Endothelial cell of umbilical vein (primary cell): ENCODE results near the gene FAM228B. TPM values are rescaled to one million over a fixed set of nuclear protein-coding genes. Genes with fewer than 3 reads are reported as not detected.

ENCODE experiments used
- BruUV-seq: library from RNA; stranded (reverse); fragments of 400-500 nt; replicated peaks from 2 replicates; lab custom pipeline; 2021; lab: Mats Ljungman, UMichigan
- CTCF ChIA-PET: fragments of 300-600, 350-600 bp; sonication (Branson Sonifier 250); formaldehyde crosslinking; loops from one replicate; lab custom pipeline; 2021; ENCODE audit warnings: antibody characterized with exemption, inconsistent platforms; lab: Charles Lee
- POLR2A ChIA-PET: fragments of 300-600, 350-600 bp; sonication (Branson Sonifier 250); formaldehyde crosslinking; loops from one replicate; lab custom pipeline; 2021; ENCODE audit warnings: antibody characterized with exemption, inconsistent platforms; lab: Charles Lee
- DNase-seq: peaks from one replicate; pipeline ENCODE4 v3.0.0-alpha.2; 2011; ENCODE audit warnings: low read depth, low spot score
- FAIRE-seq: peaks from 2 replicates; lab custom pipeline; 2011; peaks lifted over from hg19 to GRCh38; lab: Jason Lieb, UNC
- H2AFZ ChIP-seq: 2 replicates; pipeline ENCODE4 v1.6.0; 2012; ENCODE audit warnings: low read depth, low read length, control low read depth, inconsistent platforms
- H3K27ac ChIP-seq: 2 replicates; pipeline ENCODE4 v1.5.1; 2011; ENCODE audit warnings: low read depth, mild to moderate bottlenecking, control low read depth, low read length, moderate library complexity; ENCODE audit not compliant: insufficient read depth
- H3K27me3 ChIP-seq, 2 experiments: 2 replicates each; pipeline versions ENCODE4 v1.6.0 to v1.6.1; 2011; ENCODE audit warnings: low read length in 2 of 2, mixed read lengths in 1 of 2; ENCODE audit not compliant: control insufficient read depth in 2 of 2, insufficient read depth in 2 of 2
- H3K36me3 ChIP-seq, 2 experiments: 2 replicates in 1 of 2; 3 replicates in 1 of 2; pipeline ENCODE4 v1.5.1; 2011; ENCODE audit warnings: low read length in 2 of 2, mild to moderate bottlenecking in 1 of 2, moderate library complexity in 1 of 2; ENCODE audit not compliant: control insufficient read depth in 2 of 2, insufficient read depth in 2 of 2; ENCODE audit errors: extremely low read depth in 1 of 2
- H3K4me1 ChIP-seq: 3 replicates; pipeline ENCODE4 v1.5.1; 2011; ENCODE audit warnings: mild to moderate bottlenecking, low read length; ENCODE audit not compliant: control insufficient read depth, insufficient read depth; ENCODE audit errors: extremely low read depth
- H3K4me2 ChIP-seq: 2 replicates; pipeline ENCODE4 v1.6.1; 2011; ENCODE audit warnings: low read length, control low read depth, mixed read lengths; ENCODE audit not compliant: insufficient read depth
- H3K4me3 ChIP-seq, 3 experiments: fragments of 200-600 bp in 1 of 3; sonication (generic), shearing (Covaris generic) in 1 of 3; replicated peaks in 1 of 3; 2 replicates each; pipeline ENCODE4 v1.5.1; 2011 to 2016; ENCODE audit warnings: control low read depth in 3 of 3, low read length in 3 of 3, mild to moderate bottlenecking in 2 of 3, inconsistent platforms in 1 of 3, low read depth in 1 of 3, moderate library complexity in 1 of 3; ENCODE audit not compliant: insufficient read depth in 1 of 3
- H3K79me2 ChIP-seq: 2 replicates; pipeline ENCODE4 v1.6.0; 2012; ENCODE audit warnings: low read length, inconsistent platforms; ENCODE audit not compliant: control insufficient read depth, insufficient read depth
- H3K9ac ChIP-seq: replicated peaks from 2 replicates; pipeline ENCODE3; 2011; ENCODE audit warnings: low read length, control low read depth; ENCODE audit not compliant: insufficient read depth; ENCODE audit errors: extremely low read depth
- H3K9me1 ChIP-seq: replicated peaks from 3 replicates; pipeline ENCODE4 v1.6.0; 2011; ENCODE audit warnings: mild to moderate bottlenecking, low read length; ENCODE audit not compliant: control insufficient read depth, insufficient read depth; ENCODE audit errors: extremely low read depth
- H3K9me3 ChIP-seq: replicated peaks from 2 replicates; pipeline ENCODE4 v1.5.1; 2012; ENCODE audit warnings: low read length, inconsistent platforms; ENCODE audit not compliant: control insufficient read depth, insufficient read depth
- H4K20me1 ChIP-seq: replicated peaks from 2 replicates; pipeline ENCODE3; 2011; ENCODE audit warnings: mild to moderate bottlenecking, low read length; ENCODE audit not compliant: control insufficient read depth, insufficient read depth; ENCODE audit errors: extremely low read depth
- EZH2 ChIP-seq: IDR thresholded peaks from 2 replicates; pipeline ENCODE4 v1.6.1; 2012; ENCODE audit warnings: borderline replicate concordance, low read depth, mild to moderate bottlenecking, moderate library complexity, low read length, inconsistent platforms; ENCODE audit not compliant: severe bottlenecking
- FOS ChIP-seq: IDR thresholded peaks from 2 replicates; pipeline ENCODE4 v1.6.1; 2011; ENCODE audit warnings: mild to moderate bottlenecking, low read length, moderate library complexity, borderline replicate concordance; ENCODE audit not compliant: insufficient read depth
- GATA2 ChIP-seq: IDR thresholded peaks from 2 replicates; pipeline ENCODE4 v1.7.0; 2011; ENCODE audit warnings: low read depth, mild to moderate bottlenecking, moderate library complexity, mixed read lengths, low read length; ENCODE audit not compliant: insufficient read length, insufficient read depth
- JUN ChIP-seq: IDR thresholded peaks from 2 replicates; pipeline ENCODE4 v1.6.1; 2011; ENCODE audit warnings: borderline replicate concordance, low read depth; ENCODE audit not compliant: insufficient read length, insufficient read depth
- MYC ChIP-seq: IDR thresholded peaks from one replicate; pipeline ENCODE4 v1.6.1; 2011; ENCODE audit warnings: mild to moderate bottlenecking, low read depth, low read length
- POLR2A ChIP-seq: IDR thresholded peaks from 2 replicates; pipeline ENCODE4 v1.6.1; 2012; ENCODE audit warnings: low read depth, mild to moderate bottlenecking, control low read depth, low read length
- POLR2AphosphoS5 ChIP-seq: IDR thresholded peaks from 2 replicates; pipeline ENCODE4 v1.6.1; 2012; ENCODE audit warnings: low read depth, mild to moderate bottlenecking, control low read depth, low read length, moderate library complexity; ENCODE audit not compliant: insufficient read depth
- dilution Hi-C: fragments of 300-500 bp; cut with MboI; formaldehyde crosslinking; loops from one replicate; pipeline ENCODE4 v1.15.0; 2019; ENCODE audit warnings: low sequenced_read_pairs; ENCODE audit not compliant: extremely low pct_ligation_motif_present
- intact Hi-C: fragments of 100-400 bp; cut with micrococcal nuclease; formaldehyde crosslinking; loops from one replicate; pipeline ENCODE4 v1.10.0; 2022
- polyA plus RNA-seq, 4 experiments: library from polyadenylated mRNA; depleted of rRNA in 3 of 4; stranded (reverse) in 3 of 4; unstranded in 1 of 4; fragments of >200 nt; gene quantifications; 2 replicates each; pipeline versions ENCODE4 v1.2.1 to v1.2.3, GENCODE V29; 2011 to 2012; ENCODE audit warnings: missing spikeins in 1 of 4
- total RNA-seq: library from RNA; stranded (reverse); gene quantifications from 2 replicates; pipeline ENCODE4 v1.2.3, GENCODE V29; 2021
- TF ChIP-seq, protein P1 (sequence below), 2 donors: IDR thresholded peaks; 1 replicate in 1 of 2; 2 replicates in 1 of 2; pipeline ENCODE4 v1.5.1; 2011; ENCODE audit warnings: low read length in 2 of 2, mild to moderate bottlenecking in 2 of 2, moderate library complexity in 2 of 2, control low read depth in 1 of 2, inconsistent platforms in 1 of 2, low read depth in 1 of 2; ENCODE audit not compliant: insufficient read depth in 1 of 2; ENCODE audit errors: extremely low read depth in 1 of 2
- TF ChIP-seq, protein P2 (sequence below): IDR thresholded peaks from 2 replicates; pipeline ENCODE4 v1.6.1; 2011; ENCODE audit not compliant: insufficient read depth, insufficient read length

Gene FAM228B
- total and polyA plus RNA-seq, 2 donors (not counting 3 experiments of a cell fraction or from before 2014, with no cell fraction given) = 1.6 to 11.9 TPM

DNA sequence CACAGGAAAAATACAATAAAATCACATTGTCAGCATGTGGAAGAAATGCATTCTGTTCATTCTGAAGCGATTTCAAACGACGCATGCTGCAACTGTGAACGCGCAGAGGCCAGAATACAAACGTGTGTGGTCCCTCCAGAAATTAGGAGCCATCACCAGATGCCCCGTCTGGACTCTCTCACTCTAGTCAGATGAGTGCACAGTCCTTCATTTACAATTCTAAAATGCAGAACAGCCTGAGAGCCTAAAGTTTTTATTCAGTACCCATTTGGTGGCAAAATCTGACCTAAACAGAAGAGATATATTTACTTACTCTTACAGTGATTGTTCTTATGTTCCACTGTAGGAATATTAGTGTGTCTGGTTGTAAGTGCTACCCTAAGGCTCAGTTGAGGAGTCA lies 88.1 kb downstream of the FAM228B start:
- POLR2A ChIA-PET = no interaction called here
- dilution Hi-C loops = no loop called here
- CTCF ChIA-PET = no interaction called here

More for the DNA sequence above, 88.1 kb downstream of the FAM228B start:
- H2AFZ ChIP-seq = no peak overlapping the region
- H3K9me1 ChIP-seq = no peaks in the 10 kb centered on the region
- no peaks in the 10 kb centered on the region for H3K4me1 ChIP-seq
- H3K27ac ChIP-seq = no peak overlapping the region
- H3K9ac ChIP-seq = no peak overlapping the region
- no peak overlapping the region for H3K4me3 ChIP-seq
- no peaks in the 10 kb centered on the region for H3K27me3 ChIP-seq
- no TSS peak for BruUV-seq
- H3K9me3 ChIP-seq = no peaks in the 10 kb centered on the region
- intact Hi-C loops = no loop called here
- H4K20me1 ChIP-seq = no peaks in the 10 kb centered on the region
- no peak for FAIRE-seq
- no peak for DNase-seq
- no peaks in the 10 kb centered on the region for H3K79me2 ChIP-seq
- peaks cover 6 to 46% of the 10 kb centered on the region in 2 experiments for H3K36me3 ChIP-seq
- H3K4me2 ChIP-seq = no peak overlapping the region
- TF ChIP-seq MYC (no peak), EZH2 (no peak), POLR2A (no peak), FOS (no peak), GATA2 (no peak), POLR2AphosphoS5 (no peak), JUN (no peak)
- TF ChIP-seq, protein P1, sequence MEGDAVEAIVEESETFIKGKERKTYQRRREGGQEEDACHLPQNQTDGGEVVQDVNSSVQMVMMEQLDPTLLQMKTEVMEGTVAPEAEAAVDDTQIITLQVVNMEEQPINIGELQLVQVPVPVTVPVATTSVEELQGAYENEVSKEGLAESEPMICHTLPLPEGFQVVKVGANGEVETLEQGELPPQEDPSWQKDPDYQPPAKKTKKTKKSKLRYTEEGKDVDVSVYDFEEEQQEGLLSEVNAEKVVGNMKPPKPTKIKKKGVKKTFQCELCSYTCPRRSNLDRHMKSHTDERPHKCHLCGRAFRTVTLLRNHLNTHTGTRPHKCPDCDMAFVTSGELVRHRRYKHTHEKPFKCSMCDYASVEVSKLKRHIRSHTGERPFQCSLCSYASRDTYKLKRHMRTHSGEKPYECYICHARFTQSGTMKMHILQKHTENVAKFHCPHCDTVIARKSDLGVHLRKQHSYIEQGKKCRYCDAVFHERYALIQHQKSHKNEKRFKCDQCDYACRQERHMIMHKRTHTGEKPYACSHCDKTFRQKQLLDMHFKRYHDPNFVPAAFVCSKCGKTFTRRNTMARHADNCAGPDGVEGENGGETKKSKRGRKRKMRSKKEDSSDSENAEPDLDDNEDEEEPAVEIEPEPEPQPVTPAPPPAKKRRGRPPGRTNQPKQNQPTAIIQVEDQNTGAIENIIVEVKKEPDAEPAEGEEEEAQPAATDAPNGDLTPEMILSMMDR (IDR thresholded peaks at IDR 0.05; ENCODE audit: extremely low read depth in 1 of 2, insufficient read depth in 1 of 2, low read depth in 1 of 2, low read length in 2 of 2) = no peak
- TF ChIP-seq, protein P2, sequence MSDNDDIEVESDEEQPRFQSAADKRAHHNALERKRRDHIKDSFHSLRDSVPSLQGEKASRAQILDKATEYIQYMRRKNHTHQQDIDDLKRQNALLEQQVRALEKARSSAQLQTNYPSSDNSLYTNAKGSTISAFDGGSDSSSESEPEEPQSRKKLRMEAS = no peak
